ENCODE measurements around the gene PLA2G2F. TPM values are rescaled to one million over a fixed set of nuclear protein-coding genes. Genes with fewer than 3 reads are reported as not detected.

Gene PLA2G2F
- total RNA-seq, 6 donors from 2014 or later, result not detected

- H3K4me3 ChIP-seq, result no peak overlapping the region
- DNase-seq, result no peak
- H3K27ac ChIP-seq, result no peak overlapping the region
- TF ChIP-seq EP300 (IDR thresholded peaks at IDR 0.05) (no peak), POLR2A (IDR thresholded peaks at IDR 0.05) (no peak), POLR2AphosphoS5 (IDR thresholded peaks at IDR 0.05) (no peak), CTCF (IDR thresholded peaks at IDR 0.05) (no peak)
- WGBS, 2 donors, result 87% methylated on average over 6 to 13 of the region's 13 CpGs
- no peaks in the 10 kb centered on the region for H3K9me3 ChIP-seq
- ATAC-seq (ENCODE audit: low FRiP score in 2 of 2), result no peak
- no peaks in the 10 kb centered on the region for H3K36me3 ChIP-seq
- no peaks in the 10 kb centered on the region for H3K27me3 ChIP-seq
- no peaks in the 10 kb centered on the region for H3K4me1 ChIP-seq
Observed at GRCh38 chr1:20142001-20142710, 3.0 kb downstream of the PLA2G2F start.

GRCh38 chr1:20143318-20143717, 4.2 kb downstream of the PLA2G2F start:
- WGBS, 2 donors, result 86 to 92% methylated on average over 5 to 7 of the region's 8 CpGs
- Histone ChIP-seq H3K36me3 (no peaks in the 10 kb centered on the region), H3K27ac (no peak overlapping the region), H3K4me1 (no peaks in the 10 kb centered on the region), H3K9me3 (no peaks in the 10 kb centered on the region), H3K27me3 (no peaks in the 10 kb centered on the region), H3K4me3 (no peak overlapping the region)
- TF ChIP-seq CTCF (IDR thresholded peaks at IDR 0.05), result no peak
- TF ChIP-seq POLR2A (IDR thresholded peaks at IDR 0.05), result no peak
- TF ChIP-seq POLR2AphosphoS5 (IDR thresholded peaks at IDR 0.05), result no peak
- no peak for TF ChIP-seq EP300 (IDR thresholded peaks at IDR 0.05)
- ATAC-seq (ENCODE audit: low FRiP score in 2 of 2) (no peak), DNase-seq (no peak)

- H3K9me3 ChIP-seq, result no peaks in the 10 kb centered on the region
- H3K4me3 ChIP-seq, result no peak overlapping the region
- H3K4me1 ChIP-seq, result no peaks in the 10 kb centered on the region
- no peak overlapping the region for H3K27ac ChIP-seq
- no peak for ATAC-seq (ENCODE audit: low FRiP score in 2 of 2)
- H3K36me3 ChIP-seq, result no peaks in the 10 kb centered on the region
- DNase-seq, result no peak
- TF ChIP-seq POLR2A (IDR thresholded peaks at IDR 0.05) (no peak), EP300 (IDR thresholded peaks at IDR 0.05) (no peak), CTCF (IDR thresholded peaks at IDR 0.05) (no peak), POLR2AphosphoS5 (IDR thresholded peaks at IDR 0.05) (no peak)
- 83 to 89% methylated on average over 3 to 13 of the region's 13 CpGs for WGBS, 2 donors
- H3K27me3 ChIP-seq, result no peaks in the 10 kb centered on the region
Observed at GRCh38 chr1:20143734-20144565, 4.8 kb downstream of the PLA2G2F start.

- H3K27ac ChIP-seq, result no peak overlapping the region
- no peaks in the 10 kb centered on the region for H3K9me3 ChIP-seq
- DNase-seq (no peak), ATAC-seq (ENCODE audit: low FRiP score in 2 of 2) (no peak)
- whole genome bisulfite sequencing, 2 donors, result 83 to 86% methylated on average over 6 to 13 of the region's 13 CpGs
- no peak overlapping the region for H3K4me3 ChIP-seq
- H3K36me3 ChIP-seq, result no peaks in the 10 kb centered on the region
- no peaks in the 10 kb centered on the region for H3K27me3 ChIP-seq
- TF ChIP-seq POLR2AphosphoS5 (IDR thresholded peaks at IDR 0.05), result no peak
- no peak for TF ChIP-seq CTCF (IDR thresholded peaks at IDR 0.05)
- TF ChIP-seq POLR2A (IDR thresholded peaks at IDR 0.05), result no peak
- TF ChIP-seq EP300 (IDR thresholded peaks at IDR 0.05), result no peak
- H3K4me1 ChIP-seq, result peaks cover 12 to 14% (median 13%) of the 10 kb centered on the region in 4 donors
Observed at GRCh38 chr1:20147846-20148570, 8.9 kb downstream of the PLA2G2F start.

Measured in upper lobe of left lung (tissue), 6 donors.